ENCODE measurements around the gene RARA.

DNA sequence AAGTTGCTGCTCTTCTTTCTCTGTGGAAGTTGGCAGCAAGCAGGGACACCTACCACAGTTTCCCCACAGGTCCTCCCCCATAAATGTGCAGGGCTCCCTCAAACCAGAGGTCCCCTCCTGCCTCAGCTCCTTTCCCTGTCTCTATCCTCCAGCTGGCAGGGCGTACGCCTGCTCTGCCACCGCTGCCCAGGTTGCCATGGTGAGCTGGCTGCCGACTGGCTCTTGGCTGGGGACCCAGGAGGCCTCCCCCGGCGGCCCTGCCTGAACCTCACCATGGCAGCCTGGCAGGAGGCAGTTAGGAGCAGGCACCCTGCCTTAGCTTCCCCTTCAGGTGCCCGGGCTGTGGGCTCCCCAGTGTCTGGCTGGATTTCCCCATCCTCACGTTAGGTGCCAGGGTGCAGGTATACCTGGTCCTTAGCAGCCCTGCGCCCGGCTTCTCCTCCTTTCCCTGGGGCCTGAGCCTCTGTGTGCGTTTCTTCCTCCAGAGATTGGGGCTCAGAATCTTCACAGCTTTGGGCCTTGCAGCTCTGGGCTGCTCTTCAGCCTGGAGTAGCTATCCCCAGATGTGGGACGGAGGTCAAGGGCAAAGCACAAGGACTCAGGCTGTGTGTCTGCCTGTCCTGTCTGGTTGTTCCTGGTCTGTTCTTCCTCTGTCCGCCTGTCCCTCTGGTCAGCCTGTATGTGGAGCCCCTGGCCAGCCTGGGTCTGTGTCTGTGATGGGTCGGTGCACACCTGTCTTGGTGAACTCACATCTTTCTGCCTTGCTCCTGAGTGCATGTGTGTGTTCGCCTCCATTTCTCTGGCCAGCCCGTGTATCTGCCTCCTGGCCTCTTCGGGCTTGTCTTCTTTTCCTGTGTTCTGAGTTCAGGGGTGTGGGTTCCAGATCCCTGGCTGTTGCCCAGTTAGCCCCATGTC is 39.8 kb downstream of the RARA start:
- no peak for TF ChIP-seq POLR2AphosphoS5 (IDR thresholded peaks at IDR 0.05; ENCODE audit: low read depth, low read length)
- no peak for TF ChIP-seq TAF1 (IDR thresholded peaks at IDR 0.05; ENCODE audit: borderline replicate concordance, low read depth, low read length)
